Measurements from ENCODE around the gene FSTL1. TPM values are rescaled to one million over a fixed set of nuclear protein-coding genes. Genes with fewer than 3 reads are reported as not detected.

The FSTL1 gene
- total RNA-seq, 4 donors from 2014 or later = 409 to 701 (median 677) TPM

- Histone ChIP-seq H3K36me3 (peaks cover 0 to 7% (median 3%) of the 10 kb centered on the region in 4 donors), H3K9me3 (no peaks in the 10 kb centered on the region), H3K4me3 (peak overlapping the region; percentile 67 to 98 (median 91)), H3K27ac (replicated peaks in 1 of 4) (peak overlapping the region; percentile 93 to 100 (median 97)), H3K4me1 (peaks cover 30 to 37% (median 35%) of the 10 kb centered on the region in 4 donors), H3K27me3 (no peaks in the 10 kb centered on the region)
- 84% methylated on average over 6 of the region's 6 CpGs for WGBS
- no peak for DNase-seq (ENCODE audit: extremely low spot score)
- no peak for TF ChIP-seq EP300 (IDR thresholded peaks at IDR 0.05)
- no peak for TF ChIP-seq POLR2A (IDR thresholded peaks at IDR 0.05; ENCODE audit: low read depth)
- TF ChIP-seq CTCF (IDR thresholded peaks at IDR 0.05) = no peak
- TF ChIP-seq POLR2AphosphoS5 (IDR thresholded peaks at IDR 0.05) = no peak
- intact Hi-C loops (cut with DNase I) = loop anchor here (2.0 to 10.0 kb wide), 2 partner anchors 45 to 103 kb away; no protein-coding TSS in a partner anchor
Observed at GRCh38 chr3:120451806-120452205, 1.0 kb upstream of the FSTL1 start.

- WGBS = 30% methylated on average over 5 of the region's 35 CpGs
- intact Hi-C loops (cut with DNase I) = loop anchor here (2.0 to 10.0 kb wide), 2 partner anchors 45 to 103 kb away; no protein-coding TSS in a partner anchor
- Histone ChIP-seq H3K4me1 (peaks cover 35 to 42% (median 40%) of the 10 kb centered on the region in 4 donors), H3K9me3 (no peaks in the 10 kb centered on the region), H3K27ac (replicated peaks in 1 of 4) (peak overlapping the region; percentile 93 to 100 (median 97)), H3K36me3 (peaks cover 0 to 10% (median 5%) of the 10 kb centered on the region in 4 donors), H3K27me3 (no peaks in the 10 kb centered on the region), H3K4me3 (peak overlapping the region; percentile 67 to 98 (median 91))
- TF ChIP-seq POLR2AphosphoS5 (IDR thresholded peaks at IDR 0.05) = no peak
- TF ChIP-seq POLR2A (IDR thresholded peaks at IDR 0.05; ENCODE audit: low read depth) = no peak
- TF ChIP-seq EP300 (IDR thresholded peaks at IDR 0.05) = no peak
- no peak for TF ChIP-seq CTCF (IDR thresholded peaks at IDR 0.05)
- no peak for DNase-seq (ENCODE audit: extremely low spot score)
Observed at GRCh38 chr3:120451272-120451761, 525 bp upstream of the FSTL1 start.

GRCh38 chr3:120449701-120450599, 842 bp downstream of the FSTL1 start:
- Histone ChIP-seq H3K27me3 (no peaks in the 10 kb centered on the region), H3K4me1 (peaks cover 41 to 56% (median 53%) of the 10 kb centered on the region in 4 donors), H3K9me3 (no peaks in the 10 kb centered on the region), H3K4me3 (peak overlapping the region; percentile 67 to 98 (median 91)), H3K27ac (replicated peaks in 1 of 4) (peak overlapping the region; percentile 93 to 100 (median 97)), H3K36me3 (peaks cover 0 to 14% (median 5%) of the 10 kb centered on the region in 4 donors)
- peak; percentile 4 to 69 for TF ChIP-seq POLR2AphosphoS5 (IDR thresholded peaks at IDR 0.05)
- TF ChIP-seq CTCF (IDR thresholded peaks at IDR 0.05) = no peak
- peak; percentile 18 for TF ChIP-seq POLR2A (IDR thresholded peaks at IDR 0.05; ENCODE audit: low read depth)
- TF ChIP-seq EP300 (IDR thresholded peaks at IDR 0.05) = no peak
- intact Hi-C loops (cut with DNase I) = loop anchor here (2.0 to 10.0 kb wide), 3 partner anchors 29 to 105 kb away; no protein-coding TSS in a partner anchor
- DNase-seq (ENCODE audit: extremely low spot score) = no peak
- 1% methylated on average over 32 of the region's 32 CpGs for WGBS

- Histone ChIP-seq H3K27me3 (no peaks in the 10 kb centered on the region), H3K36me3 (peaks cover 0 to 14% (median 5%) of the 10 kb centered on the region in 4 donors), H3K27ac (replicated peaks in 1 of 4) (peak overlapping the region; percentile 93 to 100 (median 97)), H3K4me3 (peak overlapping the region; percentile 67 to 98 (median 91)), H3K9me3 (no peaks in the 10 kb centered on the region), H3K4me1 (peaks cover 43 to 63% (median 60%) of the 10 kb centered on the region in 4 donors)
- no peak for DNase-seq (ENCODE audit: extremely low spot score)
- WGBS = 37% methylated on average over 6 of the region's 6 CpGs
- TF ChIP-seq EP300 (IDR thresholded peaks at IDR 0.05) = no peak
- TF ChIP-seq POLR2A (IDR thresholded peaks at IDR 0.05; ENCODE audit: low read depth) = peak; percentile 10
- intact Hi-C loops (cut with DNase I) = loop anchor here (2.0 kb wide), 1 partner anchor 28 kb away; no protein-coding TSS in a partner anchor
Observed at GRCh38 chr3:120449251-120449650, 1.5 kb downstream of the FSTL1 start.

- Histone ChIP-seq H3K4me1 (peaks cover 47 to 68% (median 65%) of the 10 kb centered on the region in 4 donors), H3K27ac (replicated peaks in 1 of 4) (peak overlapping the region; percentile 93 to 100 (median 97)), H3K27me3 (no peaks in the 10 kb centered on the region), H3K36me3 (peaks cover 0 to 14% (median 5%) of the 10 kb centered on the region in 4 donors), H3K9me3 (no peaks in the 10 kb centered on the region), H3K4me3 (peak overlapping the region; percentile 67 to 98 (median 91))
- DNase-seq (ENCODE audit: extremely low spot score) = no peak
- TF ChIP-seq POLR2AphosphoS5 (IDR thresholded peaks at IDR 0.05) = peak; percentile 58 to 75
- TF ChIP-seq EP300 (IDR thresholded peaks at IDR 0.05) = no peak
- TF ChIP-seq POLR2A (IDR thresholded peaks at IDR 0.05; ENCODE audit: low read depth) = no peak
- TF ChIP-seq CTCF (IDR thresholded peaks at IDR 0.05) = no peak
- 36% methylated on average over 2 of the region's 2 CpGs for WGBS
- intact Hi-C loops (cut with DNase I) = loop anchor here (2.0 kb wide), 1 partner anchor 28 kb away; no protein-coding TSS in a partner anchor
Observed at GRCh38 chr3:120448756-120449155, 2.0 kb downstream of the FSTL1 start.
